Measurements from ENCODE around the gene PLAC9. TPM values are rescaled to one million over a fixed set of nuclear protein-coding genes. Genes with fewer than 3 reads are reported as not detected.
"Not testable (repeated sequence)": the region's sequence is repeated elsewhere in the genome, so short reads cannot be mapped to it uniquely, and the experiment has no call there.

The PLAC9 gene, protein sequence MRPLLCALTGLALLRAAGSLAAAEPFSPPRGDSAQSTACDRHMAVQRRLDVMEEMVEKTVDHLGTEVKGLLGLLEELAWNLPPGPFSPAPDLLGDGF
- total RNA-seq (137 TPM), polyA plus RNA-seq (ENCODE audit: insufficient read depth in 1 of 8, insufficient read length in 8 of 8, low replicate concordance in 1 of 8) (100 to 1,000 TPM in 5 of 8 donors, 10 to 100 TPM in 3; 81.2 to 121 (median 104) TPM)
- long read RNA-seq, donor 1, transcript PLAC9-201 (4 exons, 785 nt): major isoform, 37 of 48 reads
- long read RNA-seq, donor 1, partial matches to known transcripts: 7 of 48 reads
- long read RNA-seq, donor 1, other reads (novel, unspliced or antisense): 0 of 48 reads
- long read RNA-seq, donor 2, transcript PLAC9-201 (4 exons, 785 nt): major isoform, 21 of 22 reads
- long read RNA-seq, donor 2, partial matches to known transcripts: 0 of 22 reads
- long read RNA-seq, donor 2, other reads (novel, unspliced or antisense): 0 of 22 reads
- long read RNA-seq, donor 3, transcript PLAC9-201 (4 exons, 785 nt): major isoform, 61 of 65 reads
- long read RNA-seq, donor 3, partial matches to known transcripts: 0 of 65 reads
- long read RNA-seq, donor 3, other reads (novel, unspliced or antisense): 0 of 65 reads
- long read RNA-seq, donor 4, transcript PLAC9-201 (4 exons, 785 nt): major isoform, 100 of 104 reads
- long read RNA-seq, donor 4, partial matches to known transcripts: 0 of 104 reads
- long read RNA-seq, donor 4, other reads (novel, unspliced or antisense): 0 of 104 reads
- long read RNA-seq, donor 5, transcript PLAC9-201 (4 exons, 785 nt): major isoform, 202 of 223 reads
- long read RNA-seq, donor 5, transcript PLAC9-204 (2 exons, 427 nt): minor isoform, 13 of 223 reads
- long read RNA-seq, donor 5, partial matches to known transcripts: 8 of 223 reads
- long read RNA-seq, donor 5, other reads (novel, unspliced or antisense): 0 of 223 reads
- long read RNA-seq, donor 6, transcript PLAC9-201 (4 exons, 785 nt): major isoform, 192 of 215 reads
- long read RNA-seq, donor 6, transcript PLAC9-204 (2 exons, 427 nt): minor isoform, 18 of 215 reads
- long read RNA-seq, donor 6, partial matches to known transcripts: 5 of 215 reads
- long read RNA-seq, donor 6, other reads (novel, unspliced or antisense): 0 of 215 reads
- long read RNA-seq, donor 7, transcript PLAC9-204 (2 exons, 427 nt): minor isoform, 14 of 160 reads
- long read RNA-seq, donor 7, transcript PLAC9-201 (4 exons, 785 nt): major isoform, 146 of 160 reads
- long read RNA-seq, donor 7, partial matches to known transcripts: 0 of 160 reads
- long read RNA-seq, donor 7, other reads (novel, unspliced or antisense): 0 of 160 reads
- long read RNA-seq, donor 8, transcript PLAC9-201 (4 exons, 785 nt): major isoform, 83 of 87 reads
- long read RNA-seq, donor 8, partial matches to known transcripts: 0 of 87 reads
- long read RNA-seq, donor 8, other reads (novel, unspliced or antisense): 0 of 87 reads
- long read RNA-seq, donor 9, transcript PLAC9-204 (2 exons, 427 nt): minor isoform, 6 of 114 reads
- long read RNA-seq, donor 9, transcript PLAC9-201 (4 exons, 785 nt): major isoform, 102 of 114 reads
- long read RNA-seq, donor 9, partial matches to known transcripts: 6 of 114 reads
- long read RNA-seq, donor 9, other reads (novel, unspliced or antisense): 0 of 114 reads
- long read RNA-seq, donor 10, transcript PLAC9-201 (4 exons, 785 nt): major isoform, 140 of 165 reads
- long read RNA-seq, donor 10, transcript PLAC9-204 (2 exons, 427 nt): minor isoform, 9 of 165 reads
- long read RNA-seq, donor 10, partial matches to known transcripts: 16 of 165 reads
- long read RNA-seq, donor 10, other reads (novel, unspliced or antisense): 0 of 165 reads
- long read RNA-seq, donor 11, transcript PLAC9-201 (4 exons, 785 nt): major isoform, 125 of 129 reads
- long read RNA-seq, donor 11, partial matches to known transcripts: 0 of 129 reads
- long read RNA-seq, donor 11, other reads (novel, unspliced or antisense): 0 of 129 reads

- Histone ChIP-seq H3K4me1 (ENCODE audit: control insufficient read depth, insufficient read depth, low read length) (peaks cover 29% of the 10 kb centered on the region), H3K9me3 (replicated peaks; ENCODE audit: control insufficient read depth, low read depth, low read length) (no peaks in the 10 kb centered on the region), H3K36me3 (ENCODE audit: control insufficient read depth, insufficient read depth, low read length) (no peaks in the 10 kb centered on the region), H3K27me3 (ENCODE audit: control insufficient read depth, insufficient read depth, low read length) (peaks cover 11% of the 10 kb centered on the region), H3K4me3 (ENCODE audit: low read length) (peak within 1 kb of the TSS; percentile 55), H3K27ac (ENCODE audit: low read length) (peak within 1 kb of the TSS; percentile 95)
- WGBS (ENCODE audit: insufficient coverage): under 1% methylated on average over 57 of the region's 58 CpGs
- DNase-seq: peak; percentile 73
These were observed at the start of gene PLAC9 for GRCh38 chr10:80132299-80133139. PLAC9 (plus strand) TSS chr10:80132730; CDS start chr10:80132763, 33 bp downstream.

- WGBS (ENCODE audit: insufficient coverage): no CpG with 5 or more reads among the region's 2 CpGs
- Histone ChIP-seq H3K27ac (ENCODE audit: low read length) (no peak overlapping the region), H3K36me3 (ENCODE audit: control insufficient read depth, insufficient read depth, low read length) (peaks cover 12% of the 10 kb centered on the region), H3K4me3 (ENCODE audit: low read length) (no peak overlapping the region), H3K9me3 (replicated peaks; ENCODE audit: control insufficient read depth, low read depth, low read length) (no peaks in the 10 kb centered on the region), H3K27me3 (ENCODE audit: control insufficient read depth, insufficient read depth, low read length) (no peaks in the 10 kb centered on the region), H3K4me1 (ENCODE audit: control insufficient read depth, insufficient read depth, low read length) (no peaks in the 10 kb centered on the region)
- DNase-seq: no peak
These were observed 42.4 kb upstream of the PLAC9 start for GRCh38 chr10:80090121-80090520.

- Histone ChIP-seq H3K27me3 (ENCODE audit: control insufficient read depth, insufficient read depth, low read length) (no peaks in the 10 kb centered on the region), H3K27ac (ENCODE audit: low read length) (no peak overlapping the region), H3K4me1 (ENCODE audit: control insufficient read depth, insufficient read depth, low read length) (no peaks in the 10 kb centered on the region), H3K9me3 (replicated peaks; ENCODE audit: control insufficient read depth, low read depth, low read length) (no peaks in the 10 kb centered on the region), H3K36me3 (ENCODE audit: control insufficient read depth, insufficient read depth, low read length) (peaks cover 9% of the 10 kb centered on the region), H3K4me3 (ENCODE audit: low read length) (no peak overlapping the region)
- no peak for DNase-seq
- no CpG with 5 or more reads among the region's 2 CpGs for WGBS (ENCODE audit: insufficient coverage)
These were observed 38.3 kb upstream of the PLAC9 start for GRCh38 chr10:80094231-80094630.

DNA sequence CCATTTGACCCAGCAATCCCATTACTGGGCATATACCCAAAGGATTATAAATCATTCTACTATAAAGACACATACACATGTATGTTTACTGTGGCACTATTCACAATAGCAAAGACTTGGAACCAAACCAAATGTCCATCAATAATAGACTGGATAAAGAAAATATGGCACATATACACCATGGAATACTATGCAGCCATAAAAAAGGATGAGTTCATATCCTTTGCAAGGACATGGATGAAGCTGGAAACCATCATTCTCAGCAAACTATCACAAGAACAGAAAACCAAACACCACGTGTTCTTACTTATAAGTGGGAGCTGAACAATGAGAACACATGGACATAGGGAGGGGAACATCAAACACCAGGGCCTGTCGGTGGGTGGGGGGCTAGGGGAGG lies 34.3 kb upstream of the PLAC9 start:
- not testable (repeated sequence) for H3K4me1 ChIP-seq (ENCODE audit: control insufficient read depth, insufficient read depth, low read length); H3K4me3 ChIP-seq (ENCODE audit: low read length); DNase-seq; H3K9me3 ChIP-seq (replicated peaks; ENCODE audit: control insufficient read depth, low read depth, low read length); H3K36me3 ChIP-seq (ENCODE audit: control insufficient read depth, insufficient read depth, low read length); H3K27ac ChIP-seq (ENCODE audit: low read length); H3K27me3 ChIP-seq (ENCODE audit: control insufficient read depth, insufficient read depth, low read length)
- WGBS (ENCODE audit: insufficient coverage): no CpG with 5 or more reads among the region's 2 CpGs

DNA sequence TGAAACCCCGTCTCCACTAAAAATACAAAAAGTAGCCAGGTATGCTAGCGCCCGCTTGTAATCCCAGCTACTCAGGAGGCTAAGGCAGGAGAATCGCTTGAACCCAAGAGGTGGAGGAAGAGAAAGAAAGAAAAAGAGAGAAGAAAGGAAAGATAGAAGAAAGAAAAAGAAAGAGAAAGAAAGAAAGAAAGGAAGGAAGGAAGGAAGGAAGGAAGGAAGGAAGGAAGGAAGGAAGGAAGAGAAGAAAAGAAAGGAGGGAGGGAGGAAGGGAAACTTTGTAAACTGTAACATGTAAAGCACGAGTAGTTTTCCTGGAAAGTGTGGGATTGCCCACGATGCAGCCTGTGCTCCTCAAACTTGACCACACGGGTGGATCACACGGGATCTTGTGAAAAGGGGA lies 33.2 kb upstream of the PLAC9 start:
- H3K27ac ChIP-seq (ENCODE audit: low read length); H3K4me3 ChIP-seq (ENCODE audit: low read length); DNase-seq; H3K9me3 ChIP-seq (replicated peaks; ENCODE audit: control insufficient read depth, low read depth, low read length); H3K36me3 ChIP-seq (ENCODE audit: control insufficient read depth, insufficient read depth, low read length); H3K4me1 ChIP-seq (ENCODE audit: control insufficient read depth, insufficient read depth, low read length); H3K27me3 ChIP-seq (ENCODE audit: control insufficient read depth, insufficient read depth, low read length): not testable (repeated sequence)
- 82% methylated on average over 7 of the region's 8 CpGs for WGBS (ENCODE audit: insufficient coverage)

GRCh38 chr10:80100116-80100515 lies 32.4 kb upstream of the PLAC9 start:
- Histone ChIP-seq H3K27me3 (ENCODE audit: control insufficient read depth, insufficient read depth, low read length) (no peaks in the 10 kb centered on the region), H3K4me1 (ENCODE audit: control insufficient read depth, insufficient read depth, low read length) (peaks cover 12% of the 10 kb centered on the region), H3K36me3 (ENCODE audit: control insufficient read depth, insufficient read depth, low read length) (no peaks in the 10 kb centered on the region), H3K4me3 (ENCODE audit: low read length) (no peak overlapping the region), H3K9me3 (replicated peaks; ENCODE audit: control insufficient read depth, low read depth, low read length) (no peaks in the 10 kb centered on the region), H3K27ac (ENCODE audit: low read length) (no peak overlapping the region)
- DNase-seq: no peak
- 97% methylated on average over 6 of the region's 9 CpGs for WGBS (ENCODE audit: insufficient coverage)

GRCh38 chr10:80100861-80101695 lies 31.5 kb upstream of the PLAC9 start:
- no peaks in the 10 kb centered on the region for H3K27me3 ChIP-seq (ENCODE audit: control insufficient read depth, insufficient read depth, low read length)
- DNase-seq: no peak
- H3K27ac ChIP-seq (ENCODE audit: low read length): no peak overlapping the region
- H3K9me3 ChIP-seq (replicated peaks; ENCODE audit: control insufficient read depth, low read depth, low read length): no peaks in the 10 kb centered on the region
- 90% methylated on average over 6 of the region's 15 CpGs for WGBS (ENCODE audit: insufficient coverage)
- no peaks in the 10 kb centered on the region for H3K36me3 ChIP-seq (ENCODE audit: control insufficient read depth, insufficient read depth, low read length)
- peaks cover 18% of the 10 kb centered on the region for H3K4me1 ChIP-seq (ENCODE audit: control insufficient read depth, insufficient read depth, low read length)
- H3K4me3 ChIP-seq (ENCODE audit: low read length): no peak overlapping the region

Data from muscle of leg (tissue), 16 donors.